Adipose tissue (tissue), 3 donors: ENCODE measurements around the gene CXCL3. TPM values are rescaled to one million over a fixed set of nuclear protein-coding genes. Genes with fewer than 3 reads are reported as not detected.

Experiments used
- H3K27ac ChIP-seq: one replicate; pipeline ENCODE4 v1.5.1; 2013; ENCODE audit warnings: low read depth, low read length
- WGBS, 3 donors: extraction: QIAGEN DNeasy Blood & Tissue Kit; methylation state at CpG; one replicate each; pipeline ENCODE4 v1.1.7; 2013; 5-methylcytosine and 5-hydroxymethylcytosine counted together
- polyA plus RNA-seq, 3 donors: library from polyadenylated mRNA; stranded (reverse); fragments of 200-250 nt; gene quantifications; one replicate each; pipeline ENCODE4 v1.2.3, GENCODE V29; 2013
- donor health status: healthy with polysubstance abuse.
- donor health status: Bipolar disorder and iron deficiency.
- donor health status: healthy.

The CXCL3 gene
- polyA plus RNA-seq, 3 donors, result 0.86 to 63.6 (median 4.4) TPM

- H3K27ac ChIP-seq, result no peak overlapping the region
- 69 to 92% (median 89%) methylated on average over 2 of the region's 2 CpGs for WGBS, 3 donors
Observed at GRCh38 chr4:74023709-74024108, 14.8 kb downstream of the CXCL3 start.

- H3K27ac ChIP-seq, result no peak overlapping the region
- 40 to 61% (median 44%) methylated on average over 2 of the region's 2 CpGs for WGBS, 3 donors
Observed at GRCh38 chr4:74021601-74022000, 16.9 kb downstream of the CXCL3 start.

- H3K27ac ChIP-seq, result no peak overlapping the region
- 37 to 70% (median 41%) methylated on average over 3 of the region's 3 CpGs for WGBS, 3 donors
Observed at GRCh38 chr4:74018771-74019170, 19.7 kb downstream of the CXCL3 start.

- H3K27ac ChIP-seq, result no peak overlapping the region
Observed at GRCh38 chr4:74018116-74018515, 20.4 kb downstream of the CXCL3 start.

- no peak overlapping the region for H3K27ac ChIP-seq
- WGBS, 3 donors, result 36 to 79% (median 46%) methylated on average over 1 of the region's 1 CpG
Observed at GRCh38 chr4:74016068-74016467, 22.4 kb downstream of the CXCL3 start.

GRCh38 chr4:74015126-74015780 lies 23.2 kb downstream of the CXCL3 start:
- WGBS, 3 donors, result 92% methylated on average over 3 of the region's 3 CpGs
- no peak overlapping the region for H3K27ac ChIP-seq

- WGBS, 3 donors, result 9 to 21% (median 21%) methylated on average over 1 of the region's 1 CpG
Observed at GRCh38 chr4:74014332-74014731, 24.2 kb downstream of the CXCL3 start.

GRCh38 chr4:74013264-74013663 lies 25.2 kb downstream of the CXCL3 start:
- WGBS, 3 donors, result 43 to 68% (median 66%) methylated on average over 2 of the region's 2 CpGs

More at GRCh38 chr4:74014332-74014731, 24.2 kb downstream of the CXCL3 start:
- H3K27ac ChIP-seq, result no peak overlapping the region

GRCh38 chr4:74012130-74012529 lies 26.4 kb downstream of the CXCL3 start:
- no peak overlapping the region for H3K27ac ChIP-seq
- 52 to 69% (median 66%) methylated on average over 4 of the region's 4 CpGs for WGBS, 3 donors

More at GRCh38 chr4:74013264-74013663, 25.2 kb downstream of the CXCL3 start:
- no peak overlapping the region for H3K27ac ChIP-seq

- 80 to 96% (median 88%) methylated on average over 3 of the region's 3 CpGs for WGBS, 3 donors
- no peak overlapping the region for H3K27ac ChIP-seq
Observed at GRCh38 chr4:74009307-74009706, 29.2 kb downstream of the CXCL3 start.

- 48 to 83% (median 60%) methylated on average over 2 of the region's 2 CpGs for WGBS, 3 donors
- H3K27ac ChIP-seq, result no peak overlapping the region
Observed at GRCh38 chr4:74006009-74006476, 32.4 kb downstream of the CXCL3 start.

GRCh38 chr4:74005528-74005927 lies 33.0 kb downstream of the CXCL3 start:
- 22 to 36% (median 31%) methylated on average over 3 of the region's 3 CpGs for WGBS, 3 donors
- H3K27ac ChIP-seq, result no peak overlapping the region

GRCh38 chr4:74004668-74005067 lies 33.8 kb downstream of the CXCL3 start:
- H3K27ac ChIP-seq, result no peak overlapping the region
- 54 to 59% (median 59%) methylated on average over 4 of the region's 4 CpGs for WGBS, 3 donors

GRCh38 chr4:74000301-74000700 lies 38.2 kb downstream of the CXCL3 start:
- WGBS, 3 donors, result 74 to 87% (median 79%) methylated on average over 6 of the region's 6 CpGs
- H3K27ac ChIP-seq, result no peak overlapping the region

GRCh38 chr4:73998040-73999011 lies 40.2 kb downstream of the CXCL3 start, which contains the start of gene CXCL5:
TSS of gene CXCL5 (minus strand) at chr4:73998677. CDS start at chr4:73998581, 96 bp downstream.
- H3K27ac ChIP-seq, result no peak within 1 kb of the TSS
- 12 to 14% (median 12%) methylated on average over 46 of the region's 46 CpGs for WGBS, 3 donors

- WGBS, 3 donors, result 0 to 42% (median 3%) methylated on average over 1 of the region's 1 CpG
- no peak overlapping the region for H3K27ac ChIP-seq
Observed at GRCh38 chr4:73992050-73992449, 46.4 kb downstream of the CXCL3 start.

GRCh38 chr4:73991742-73992000 lies 46.8 kb downstream of the CXCL3 start:
- no peak overlapping the region for H3K27ac ChIP-seq
- 89 to 100% (median 89%) methylated on average over 1 of the region's 1 CpG for WGBS, 3 donors

- H3K27ac ChIP-seq, result no peak overlapping the region
- 85 to 94% (median 85%) methylated on average over 9 of the region's 9 CpGs for WGBS, 3 donors
Observed at GRCh38 chr4:73990988-73991741, 47.3 kb downstream of the CXCL3 start.

GRCh38 chr4:73989928-73990327 lies 48.6 kb downstream of the CXCL3 start:
- no peak overlapping the region for H3K27ac ChIP-seq
- 54 to 77% (median 70%) methylated on average over 5 of the region's 5 CpGs for WGBS, 3 donors
